ENCODE measurements around the gene INPP5J.
"Not testable (repeated sequence)": the region's sequence is repeated elsewhere in the genome, so short reads cannot be mapped to it uniquely, and the experiment has no call there.

Gene INPP5J

DNA sequence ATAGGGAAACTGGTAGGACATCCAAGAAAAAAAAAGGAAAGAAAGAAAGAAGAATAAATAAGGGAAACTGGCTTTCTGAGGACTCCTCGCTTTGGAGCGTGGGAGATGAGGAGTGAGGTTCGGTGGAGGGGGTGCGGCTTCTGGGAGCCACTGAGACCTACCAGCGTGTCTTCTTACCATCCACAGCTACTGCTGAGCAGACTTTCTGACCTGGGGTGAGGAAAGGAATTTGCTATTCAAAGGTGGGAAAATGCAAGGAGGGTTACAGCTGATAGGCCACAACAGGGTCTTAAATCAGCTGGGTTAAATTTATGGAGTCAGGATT is 14.9 kb upstream of the INPP5J start:
- Histone ChIP-seq H3K9ac (ENCODE audit: low read length) (peak overlapping the region; percentile 51), H3K79me2 (ENCODE audit: insufficient read depth, low read length) (no peaks in the 10 kb centered on the region), H3K27me3 (ENCODE audit: low read length) (no peaks in the 10 kb centered on the region), H4K20me1 (ENCODE audit: low read depth, low read length) (no peaks in the 10 kb centered on the region), H3F3A (ENCODE audit: insufficient read depth) (no peaks in the 10 kb centered on the region), H3K4me3 (ENCODE audit: insufficient read depth, low read length, poor library complexity, severe bottlenecking) (peak overlapping the region; percentile 63), H3K9me2 (replicated peaks; ENCODE audit: insufficient read depth, low read length) (no peaks in the 10 kb centered on the region), H2AFZ (ENCODE audit: low read depth, low read length, severe bottlenecking) (peak overlapping the region; percentile 78), H3K27ac (ENCODE audit: low read depth, low read length) (no peak overlapping the region), H3K4me2 (ENCODE audit: low read depth, low read length, poor library complexity, severe bottlenecking) (peak overlapping the region; percentile 78), H3K36me3 (ENCODE audit: low read length) (no peaks in the 10 kb centered on the region), H3K9me3 (ENCODE audit: insufficient read depth, low read length) (no peaks in the 10 kb centered on the region)
- TF ChIP-seq, protein P1, sequence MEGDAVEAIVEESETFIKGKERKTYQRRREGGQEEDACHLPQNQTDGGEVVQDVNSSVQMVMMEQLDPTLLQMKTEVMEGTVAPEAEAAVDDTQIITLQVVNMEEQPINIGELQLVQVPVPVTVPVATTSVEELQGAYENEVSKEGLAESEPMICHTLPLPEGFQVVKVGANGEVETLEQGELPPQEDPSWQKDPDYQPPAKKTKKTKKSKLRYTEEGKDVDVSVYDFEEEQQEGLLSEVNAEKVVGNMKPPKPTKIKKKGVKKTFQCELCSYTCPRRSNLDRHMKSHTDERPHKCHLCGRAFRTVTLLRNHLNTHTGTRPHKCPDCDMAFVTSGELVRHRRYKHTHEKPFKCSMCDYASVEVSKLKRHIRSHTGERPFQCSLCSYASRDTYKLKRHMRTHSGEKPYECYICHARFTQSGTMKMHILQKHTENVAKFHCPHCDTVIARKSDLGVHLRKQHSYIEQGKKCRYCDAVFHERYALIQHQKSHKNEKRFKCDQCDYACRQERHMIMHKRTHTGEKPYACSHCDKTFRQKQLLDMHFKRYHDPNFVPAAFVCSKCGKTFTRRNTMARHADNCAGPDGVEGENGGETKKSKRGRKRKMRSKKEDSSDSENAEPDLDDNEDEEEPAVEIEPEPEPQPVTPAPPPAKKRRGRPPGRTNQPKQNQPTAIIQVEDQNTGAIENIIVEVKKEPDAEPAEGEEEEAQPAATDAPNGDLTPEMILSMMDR (IDR thresholded peaks at IDR 0.05; ENCODE audit: insufficient read depth, low read length, poor library complexity, severe bottlenecking): no peak
- no peak for TF ChIP-seq EZH2phosphoT487 (conservative IDR thresholded peaks at IDR 0.05; ENCODE audit: low read length)

DNA sequence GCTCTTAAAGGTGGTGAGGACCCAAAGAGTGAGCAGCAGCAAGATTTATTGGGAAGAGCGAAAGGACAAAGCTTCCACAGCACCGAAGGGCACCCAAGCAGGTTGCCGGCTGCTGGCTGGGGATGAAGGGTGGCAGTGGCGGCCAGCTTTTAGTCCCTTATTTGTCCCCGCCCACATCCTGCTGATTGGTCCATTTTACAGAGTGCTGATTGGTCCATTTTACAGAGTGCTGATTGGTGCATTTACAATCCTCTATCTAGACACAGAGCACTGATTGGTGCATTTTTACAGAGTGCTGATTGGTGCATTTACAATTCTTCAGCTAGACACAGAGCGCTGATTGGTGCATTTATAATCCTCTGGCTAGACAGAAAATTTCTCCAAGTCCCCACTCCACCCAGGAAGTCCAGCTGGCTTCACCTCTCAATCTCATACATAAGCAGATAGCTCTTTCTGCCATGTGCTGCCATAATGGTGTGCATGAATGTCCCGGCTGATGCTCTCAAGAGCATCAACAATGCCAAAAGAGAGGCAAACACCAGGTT is 10.1 kb upstream of the INPP5J start:
- not testable (repeated sequence) for H3K4me2 ChIP-seq (ENCODE audit: low read depth, low read length, poor library complexity, severe bottlenecking); H3K36me3 ChIP-seq (ENCODE audit: low read length); H3K9me3 ChIP-seq (ENCODE audit: insufficient read depth, low read length); H3K27me3 ChIP-seq (ENCODE audit: low read length); H3K9ac ChIP-seq (ENCODE audit: low read length); H3K27ac ChIP-seq (ENCODE audit: low read depth, low read length); H3K4me3 ChIP-seq (ENCODE audit: insufficient read depth, low read length, poor library complexity, severe bottlenecking); H4K20me1 ChIP-seq (ENCODE audit: low read depth, low read length); H3K79me2 ChIP-seq (ENCODE audit: insufficient read depth, low read length); H3F3A ChIP-seq (ENCODE audit: insufficient read depth); H3K9me2 ChIP-seq (replicated peaks; ENCODE audit: insufficient read depth, low read length); H2AFZ ChIP-seq (ENCODE audit: low read depth, low read length, severe bottlenecking)

DNA sequence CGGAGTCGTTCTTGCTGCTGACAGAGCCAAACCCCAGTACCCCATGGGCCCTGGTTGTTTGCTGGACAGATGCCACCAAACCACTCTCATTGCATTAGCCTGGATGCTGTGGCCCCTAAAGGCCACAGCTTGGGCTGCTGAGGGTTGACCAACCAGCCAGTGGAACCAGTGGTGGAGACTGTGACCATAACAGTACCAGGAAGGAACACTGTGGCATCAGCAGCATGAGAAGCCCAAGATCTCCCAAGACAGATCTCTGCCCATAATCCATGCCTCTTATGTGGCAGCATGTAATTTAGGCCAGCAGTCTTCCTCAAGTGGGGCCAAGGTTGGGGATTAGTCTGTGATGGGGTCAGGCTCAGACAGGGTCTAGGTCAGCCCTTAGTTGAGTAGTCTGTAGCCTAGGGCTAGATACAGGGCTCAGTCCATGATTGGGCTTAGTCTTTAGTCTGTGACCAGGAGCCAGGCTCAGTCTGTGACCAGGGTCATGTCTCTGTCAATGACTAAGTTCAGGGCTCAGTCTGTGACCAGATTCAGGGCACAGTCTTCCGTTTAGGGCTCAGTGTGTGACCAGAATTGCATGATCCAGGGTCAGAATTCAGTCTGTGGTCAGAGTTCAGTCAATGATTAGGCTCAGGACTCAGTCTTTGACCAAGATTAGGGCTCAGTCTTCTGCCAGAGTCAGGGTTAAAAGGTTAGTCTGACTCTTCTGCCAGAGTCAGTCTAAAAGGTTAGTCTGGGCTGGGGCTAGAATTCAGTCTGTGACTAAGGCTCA is 4.5 kb upstream of the INPP5J start:
- H4K20me1 ChIP-seq (ENCODE audit: low read depth, low read length): no peaks in the 10 kb centered on the region
- TF ChIP-seq EZH2phosphoT487 (conservative IDR thresholded peaks at IDR 0.05; ENCODE audit: low read length): no peak
- TF ChIP-seq, protein P1 (IDR thresholded peaks at IDR 0.05; ENCODE audit: insufficient read depth, low read length, poor library complexity, severe bottlenecking): no peak
- H3K9me3 ChIP-seq (ENCODE audit: insufficient read depth, low read length): no peaks in the 10 kb centered on the region
- H3K9me2 ChIP-seq (replicated peaks; ENCODE audit: insufficient read depth, low read length): no peaks in the 10 kb centered on the region
- H3F3A ChIP-seq (ENCODE audit: insufficient read depth): no peaks in the 10 kb centered on the region
- H2AFZ ChIP-seq (ENCODE audit: low read depth, low read length, severe bottlenecking): no peak overlapping the region
- H3K4me3 ChIP-seq (ENCODE audit: insufficient read depth, low read length, poor library complexity, severe bottlenecking): no peak overlapping the region
- no peak overlapping the region for H3K9ac ChIP-seq (ENCODE audit: low read length)
- H3K36me3 ChIP-seq (ENCODE audit: low read length): no peaks in the 10 kb centered on the region
- H3K27me3 ChIP-seq (ENCODE audit: low read length): no peaks in the 10 kb centered on the region
- H3K27ac ChIP-seq (ENCODE audit: low read depth, low read length): no peak overlapping the region
- H3K4me2 ChIP-seq (ENCODE audit: low read depth, low read length, poor library complexity, severe bottlenecking): no peak overlapping the region
- H3K79me2 ChIP-seq (ENCODE audit: insufficient read depth, low read length): no peaks in the 10 kb centered on the region

DNA sequence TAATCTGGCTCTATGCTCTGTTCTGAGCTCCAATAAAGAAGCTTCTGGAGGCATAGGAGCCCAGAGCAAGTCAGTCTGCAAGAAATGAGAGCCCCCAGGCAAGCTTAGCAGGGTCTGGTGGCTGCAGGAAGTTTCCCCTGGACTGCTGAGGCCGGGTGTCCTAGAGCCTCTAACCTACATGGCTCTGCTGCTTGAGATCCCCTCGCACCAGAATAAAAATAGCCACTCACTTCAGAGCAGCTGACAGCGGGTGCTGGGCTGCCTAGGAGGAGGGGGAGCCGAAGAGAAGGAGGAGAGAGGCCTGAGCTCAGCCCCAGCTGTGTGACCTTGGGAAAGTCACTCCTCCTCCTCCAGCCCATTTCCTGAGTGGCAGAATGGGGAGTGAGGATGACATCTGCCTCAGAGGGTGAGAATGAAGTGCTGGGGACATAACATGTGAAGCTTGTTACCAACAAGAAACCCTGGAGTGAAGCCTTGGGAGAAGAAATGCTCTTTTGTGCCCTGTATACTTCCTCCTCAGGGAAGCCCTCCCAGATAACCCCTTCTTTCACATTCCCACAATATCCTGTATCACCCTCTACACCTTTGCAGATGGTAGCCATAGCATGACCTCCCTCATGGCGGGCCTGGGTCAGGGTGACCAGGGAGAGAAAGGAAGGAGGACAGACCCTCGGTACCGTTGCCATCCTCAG is 3.6 kb upstream of the INPP5J start:
- Histone ChIP-seq H3K27ac (ENCODE audit: low read depth, low read length) (no peak overlapping the region), H3K4me2 (ENCODE audit: low read depth, low read length, poor library complexity, severe bottlenecking) (no peak overlapping the region), H3K36me3 (ENCODE audit: low read length) (no peaks in the 10 kb centered on the region), H4K20me1 (ENCODE audit: low read depth, low read length) (no peaks in the 10 kb centered on the region), H3K9ac (ENCODE audit: low read length) (no peak overlapping the region), H3K9me3 (ENCODE audit: insufficient read depth, low read length) (no peaks in the 10 kb centered on the region), H3K27me3 (ENCODE audit: low read length) (no peaks in the 10 kb centered on the region), H3K4me3 (ENCODE audit: insufficient read depth, low read length, poor library complexity, severe bottlenecking) (no peak overlapping the region), H3K79me2 (ENCODE audit: insufficient read depth, low read length) (no peaks in the 10 kb centered on the region), H3F3A (ENCODE audit: insufficient read depth) (no peaks in the 10 kb centered on the region), H2AFZ (ENCODE audit: low read depth, low read length, severe bottlenecking) (no peak overlapping the region), H3K9me2 (replicated peaks; ENCODE audit: insufficient read depth, low read length) (no peaks in the 10 kb centered on the region)
- TF ChIP-seq, protein P1 (IDR thresholded peaks at IDR 0.05; ENCODE audit: insufficient read depth, low read length, poor library complexity, severe bottlenecking): no peak
- no peak for TF ChIP-seq EZH2phosphoT487 (conservative IDR thresholded peaks at IDR 0.05; ENCODE audit: low read length)

Measured in SU-DHL-6 (cell line).